Activated T-cell treated with anti-CD3 and anti-CD28 coated beads, Interleukin-2, amount 50 U/mL, for 72 hours (primary cell): ENCODE data around the gene NEURL2. TPM values are rescaled to one million over a fixed set of nuclear protein-coding genes. Genes with fewer than 3 reads are reported as not detected.
A peak's percentile ranks its signal among the peaks of the same experiment; 100 is the strongest.
"Not testable (repeated sequence)": the region's sequence is repeated elsewhere in the genome, so short reads cannot be mapped to it uniquely, and the experiment has no call there.

Experiments
- ATAC-seq, 2 donors: fragments of 150-1000 bp; cut with Tn5 transposase; replicated peaks in 1 of 2; 2 replicates each; pipeline ENCODE4 v1.10.0; 2021; ENCODE audit warnings: moderate library complexity in 2 of 2, mild to moderate bottlenecking in 1 of 2
- DNase-seq, 2 donors: peaks; one replicate each; pipeline ENCODE4 v3.0.0; 2021 to 2022; ENCODE audit warnings: mixed read lengths in 1 of 2
- H3K27ac Mint-ChIP-seq: one replicate; pipeline ENCODE4 v1.8.0; 2022; ENCODE audit warnings: mild to moderate bottlenecking, moderate library complexity, mixed read lengths
- H3K27me3 Mint-ChIP-seq: one replicate; pipeline ENCODE4 v1.8.0; 2022; ENCODE audit warnings: low read depth, mixed read lengths
- H3K36me3 Mint-ChIP-seq, 2 donors: one replicate each; pipeline ENCODE4 v1.8.0; 2022; ENCODE audit warnings: mixed read lengths in 2 of 2, mild to moderate bottlenecking in 1 of 2; ENCODE audit not compliant: insufficient read depth in 2 of 2
- H3K4me1 Mint-ChIP-seq: one replicate; pipeline ENCODE4 v1.8.0; 2022; ENCODE audit warnings: low read depth, mixed read lengths
- H3K4me3 Mint-ChIP-seq, 2 donors: one replicate each; pipeline ENCODE4 v1.8.0; 2022; ENCODE audit warnings: mild to moderate bottlenecking in 2 of 2, mixed read lengths in 2 of 2, moderate library complexity in 2 of 2
- H3K9me3 Mint-ChIP-seq, 2 donors: one replicate each; pipeline ENCODE4 v1.8.0; 2022; ENCODE audit warnings: mixed read lengths in 2 of 2
- total RNA-seq, 2 donors: library from RNA; stranded (reverse); gene quantifications; one replicate each; pipeline ENCODE4 v1.2.3, GENCODE V29; 2022

The NEURL2 gene
- total RNA-seq = 1 to 10 TPM; 2.1 to 3.2 TPM

- ATAC-seq (peak; percentile 84), DNase-seq (peak; percentile 87 to 92)
- Mint-ChIP-seq H3K27ac (peak within 1 kb of the TSS; percentile 82), H3K27me3 (no peaks in the 10 kb centered on the region), H3K4me1 (peaks cover 22% of the 10 kb centered on the region), H3K36me3 (peaks cover 0 to 2% of the 10 kb centered on the region in 2 donors), H3K4me3 (peak within 1 kb of the TSS; percentile 94), H3K9me3 (no peaks in the 10 kb centered on the region)
Observed at GRCh38 chr20:45890985-45891983, at the start of gene NEURL2, which contains the start of gene CTSA. Gene NEURL2, minus strand, starts transcription at chr20:45891208. Its CDS starts 217 bp downstream, at chr20:45890991. Gene CTSA, plus strand, starts transcription at chr20:45891335. Its CDS starts 234 bp downstream, at chr20:45891569.

GRCh38 chr20:45940469-45940868, 49.5 kb upstream of the NEURL2 start:
- H3K27me3 Mint-ChIP-seq = no peaks in the 10 kb centered on the region
- peaks cover 11 to 29% of the 10 kb centered on the region in 2 donors for H3K36me3 Mint-ChIP-seq
- no peak overlapping the region for H3K4me3 Mint-ChIP-seq
- peaks cover 41% of the 10 kb centered on the region for H3K4me1 Mint-ChIP-seq
- DNase-seq (no peak), ATAC-seq (no peak)
- H3K9me3 Mint-ChIP-seq = no peaks in the 10 kb centered on the region
- no peak overlapping the region for H3K27ac Mint-ChIP-seq

GRCh38 chr20:45940053-45940452, 49.0 kb upstream of the NEURL2 start:
- Mint-ChIP-seq H3K9me3 (no peaks in the 10 kb centered on the region), H3K27me3 (no peaks in the 10 kb centered on the region), H3K4me3 (no peak overlapping the region), H3K27ac (no peak overlapping the region), H3K36me3 (peaks cover 11 to 29% of the 10 kb centered on the region in 2 donors), H3K4me1 (peaks cover 45% of the 10 kb centered on the region)
- DNase-seq (no peak), ATAC-seq (no peak)

GRCh38 chr20:45938727-45939438, 47.9 kb upstream of the NEURL2 start:
- H3K9me3 Mint-ChIP-seq = no peaks in the 10 kb centered on the region
- H3K27ac Mint-ChIP-seq = peak overlapping the region; percentile 86
- no peaks in the 10 kb centered on the region for H3K27me3 Mint-ChIP-seq
- no peak for ATAC-seq
- peaks cover 33% of the 10 kb centered on the region for H3K4me1 Mint-ChIP-seq
- H3K36me3 Mint-ChIP-seq = peaks cover 6 to 21% of the 10 kb centered on the region in 2 donors
- no peak overlapping the region for H3K4me3 Mint-ChIP-seq
- no peak for DNase-seq

GRCh38 chr20:45937765-45938164, 46.8 kb upstream of the NEURL2 start:
- Mint-ChIP-seq H3K4me1 (peaks cover 34% of the 10 kb centered on the region), H3K4me3 (peak overlapping the region; percentile 37 to 38), H3K27me3 (no peaks in the 10 kb centered on the region), H3K27ac (peak overlapping the region; percentile 66), H3K36me3 (peaks cover 6 to 17% of the 10 kb centered on the region in 2 donors), H3K9me3 (no peaks in the 10 kb centered on the region)
- no peak for DNase-seq
- no peak for ATAC-seq

- Mint-ChIP-seq H3K9me3 (no peaks in the 10 kb centered on the region), H3K4me1 (peaks cover 34% of the 10 kb centered on the region), H3K4me3 (peak overlapping the region; percentile 87 to 99), H3K36me3 (peaks cover 6 to 17% of the 10 kb centered on the region in 2 donors), H3K27me3 (no peaks in the 10 kb centered on the region), H3K27ac (peak overlapping the region; percentile 98)
- no peak for ATAC-seq
- DNase-seq = no peak
Observed at GRCh38 chr20:45935416-45936046, 44.5 kb upstream of the NEURL2 start.

- H3K9me3 Mint-ChIP-seq = no peaks in the 10 kb centered on the region
- H3K4me1 Mint-ChIP-seq = peaks cover 34% of the 10 kb centered on the region
- DNase-seq (peak; percentile 98 to 99), ATAC-seq (peak; percentile 81 to 84)
- H3K36me3 Mint-ChIP-seq = peaks cover 6 to 17% of the 10 kb centered on the region in 2 donors
- peak within 1 kb of the TSS; percentile 98 for H3K27ac Mint-ChIP-seq
- H3K4me3 Mint-ChIP-seq = peak within 1 kb of the TSS; percentile 99
- no peaks in the 10 kb centered on the region for H3K27me3 Mint-ChIP-seq
Observed at GRCh38 chr20:45934586-45935415, 43.8 kb upstream of the NEURL2 start, which contains the start of gene PCIF1. Gene PCIF1, plus strand, starts transcription at chr20:45934683. Its CDS starts 4,317 bp downstream, at chr20:45939000.

- Mint-ChIP-seq H3K27ac (peak overlapping the region; percentile 94), H3K27me3 (no peaks in the 10 kb centered on the region), H3K36me3 (peaks cover 2 to 10% of the 10 kb centered on the region in 2 donors), H3K4me1 (peaks cover 34% of the 10 kb centered on the region), H3K9me3 (no peaks in the 10 kb centered on the region), H3K4me3 (peak overlapping the region; percentile 96 to 99)
- DNase-seq (peak; percentile 60 to 67), ATAC-seq (peak; percentile 18 to 23)
Observed at GRCh38 chr20:45934046-45934585, 43.1 kb upstream of the NEURL2 start.

GRCh38 chr20:45933266-45934045, 42.4 kb upstream of the NEURL2 start:
- Mint-ChIP-seq H3K27me3 (no peaks in the 10 kb centered on the region), H3K9me3 (no peaks in the 10 kb centered on the region), H3K27ac (peak overlapping the region; percentile 94), H3K36me3 (peaks cover 2 to 7% of the 10 kb centered on the region in 2 donors), H3K4me3 (peak overlapping the region; percentile 96 to 99), H3K4me1 (peaks cover 31% of the 10 kb centered on the region)
- DNase-seq (peak; percentile 65 to 68), ATAC-seq (peak; percentile 4 to 32)

GRCh38 chr20:45931680-45932079, 40.7 kb upstream of the NEURL2 start:
- H3K27me3 Mint-ChIP-seq, ATAC-seq, H3K9me3 Mint-ChIP-seq, H3K4me3 Mint-ChIP-seq, H3K27ac Mint-ChIP-seq, H3K36me3 Mint-ChIP-seq, DNase-seq: not testable (repeated sequence)
- H3K4me1 Mint-ChIP-seq = peaks cover 15% of the 10 kb centered on the region
